Glomerular visceral epithelial cell (primary cell): ENCODE data around the gene LELP1.
A peak's percentile ranks its signal among the peaks of the same experiment; 100 is the strongest.
"Not testable (repeated sequence)": the region's sequence is repeated elsewhere in the genome, so short reads cannot be mapped to it uniquely, and the experiment has no call there.

Experiments
- DNase-seq: peaks from one replicate; pipeline ENCODE4 v3.0.0-alpha.2; 2016; ENCODE audit errors: extremely low spot score

LELP1 gene

GRCh38 chr1:153203130-153203529, at the start of gene LELP1:
TSS of gene LELP1 (plus strand) at chr1:153203430. CDS start at chr1:153204708, 1,278 bp downstream.
- no peak for DNase-seq

GRCh38 chr1:153155541-153155940, 47.7 kb upstream of the LELP1 start:
- DNase-seq = no peak

DNA sequence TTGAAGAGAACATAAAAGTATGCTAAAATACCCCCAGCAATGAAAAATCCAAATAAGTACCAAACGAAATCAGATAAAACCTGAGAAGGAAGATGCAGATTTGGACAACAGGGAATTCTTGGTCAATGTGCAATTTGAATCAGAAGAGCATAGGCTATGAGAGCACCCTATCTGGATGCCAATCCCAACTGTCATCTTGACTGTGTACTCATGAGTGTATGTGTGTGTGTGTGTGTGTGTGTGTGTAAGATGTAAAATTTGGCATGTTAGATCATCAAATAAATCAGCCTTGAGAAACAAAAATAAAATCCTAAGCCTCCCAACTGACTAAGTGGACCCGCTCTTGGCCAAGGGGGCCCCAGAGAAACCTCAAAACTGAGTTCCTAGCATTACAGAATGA, 34.5 kb upstream of the LELP1 start:
- no peak for DNase-seq

GRCh38 chr1:153174624-153175023, 28.6 kb upstream of the LELP1 start:
- no peak for DNase-seq

DNA sequence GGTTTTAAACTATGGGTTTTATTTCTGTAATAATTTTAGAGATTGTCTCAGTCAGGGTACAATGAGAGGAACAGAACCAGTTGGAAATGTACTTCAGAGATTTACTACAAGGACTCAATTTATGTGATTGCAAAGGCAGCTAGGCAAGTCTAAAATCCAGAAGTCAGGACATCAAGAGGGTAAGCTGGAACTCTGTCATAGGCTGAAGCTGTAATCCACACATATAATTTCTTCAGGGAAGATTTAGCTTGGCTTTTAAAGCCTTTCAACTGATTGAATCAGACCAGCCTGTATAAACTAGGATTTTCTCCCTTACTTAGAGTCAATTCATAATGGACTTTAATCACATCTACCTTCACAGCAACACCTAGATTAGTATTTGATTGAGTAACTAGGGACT, 24.3 kb upstream of the LELP1 start:
- DNase-seq = no peak

- DNase-seq = no peak
Measured at GRCh38 chr1:153180556-153180955, 22.7 kb upstream of the LELP1 start.

DNA sequence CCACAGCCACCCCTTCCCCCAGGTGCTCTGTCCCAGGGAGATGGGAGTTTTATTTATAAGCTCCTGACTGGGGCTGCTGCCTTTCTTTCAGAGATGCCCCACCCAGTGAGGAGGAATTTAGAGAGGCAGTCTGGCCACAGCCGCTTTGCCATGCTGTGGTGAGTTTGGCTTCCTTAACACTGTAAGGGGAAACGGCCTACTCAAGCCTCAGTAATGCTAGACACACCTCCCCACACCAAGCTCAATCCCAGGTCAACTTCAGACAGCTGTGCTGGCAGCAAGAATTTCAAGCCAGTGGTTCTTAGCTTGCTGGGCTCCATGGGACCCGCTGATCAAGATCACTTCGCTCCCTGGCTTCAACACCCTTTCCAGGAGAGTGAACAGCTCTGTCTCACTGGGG, 14.9 kb upstream of the LELP1 start:
- not testable (repeated sequence) for DNase-seq

GRCh38 chr1:153190373-153190772, 12.9 kb upstream of the LELP1 start:
- no peak for DNase-seq

DNA sequence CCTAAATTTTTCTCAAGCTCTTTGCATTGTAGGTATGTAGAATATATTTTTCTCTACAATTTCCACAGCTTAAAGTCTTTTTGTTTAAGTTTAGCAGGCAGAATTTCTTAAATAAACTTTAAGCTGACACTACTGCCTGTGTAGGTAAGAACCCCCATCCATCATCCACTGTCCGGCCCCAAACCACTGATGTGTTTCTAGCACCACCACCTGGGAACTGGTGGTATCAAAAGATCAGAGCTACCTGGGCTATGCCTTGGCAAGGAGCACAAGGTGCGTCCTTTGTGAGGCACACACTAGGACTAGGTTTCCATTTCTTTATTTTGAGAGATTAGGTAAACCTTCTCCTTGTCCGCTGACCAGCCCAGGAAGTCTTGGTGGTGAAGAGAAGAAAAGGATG, 10.5 kb upstream of the LELP1 start:
- no peak for DNase-seq

DNA sequence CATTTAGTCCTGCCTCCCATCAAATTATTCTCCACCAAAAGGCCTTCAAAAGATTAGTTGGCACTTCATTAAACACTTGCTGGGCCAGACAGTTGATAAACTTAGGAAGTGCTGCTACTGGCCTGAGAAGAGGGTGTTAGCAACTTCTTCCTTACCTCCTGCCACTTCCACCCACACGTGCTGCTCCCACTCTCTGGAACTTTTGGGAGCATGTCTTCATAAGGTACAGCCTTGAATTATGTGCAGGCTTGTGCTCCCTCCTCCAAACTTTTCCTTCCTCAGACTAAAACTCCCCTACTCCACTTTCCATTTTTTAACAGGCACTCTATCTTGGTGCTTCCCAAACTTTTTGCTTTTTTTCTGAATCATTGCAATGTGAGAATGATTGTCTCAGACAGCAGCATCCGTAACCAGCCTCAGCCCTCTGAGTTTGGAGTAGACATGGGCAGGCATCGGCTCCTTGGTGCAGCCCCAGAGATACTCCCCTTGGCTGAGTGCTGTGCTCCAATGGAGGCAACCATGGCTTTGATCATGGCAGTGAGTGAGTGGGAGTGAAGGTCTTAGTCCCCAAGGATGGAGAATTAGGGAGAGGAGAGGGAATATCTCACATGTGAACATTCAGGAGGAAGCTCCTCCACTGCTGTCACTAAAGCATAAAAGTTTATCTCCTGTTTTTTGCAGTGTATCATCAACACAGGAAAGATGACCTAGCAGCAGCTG, 8.7 kb upstream of the LELP1 start:
- no peak for DNase-seq

GRCh38 chr1:153195216-153195615, 8.0 kb upstream of the LELP1 start:
- DNase-seq = no peak

DNA sequence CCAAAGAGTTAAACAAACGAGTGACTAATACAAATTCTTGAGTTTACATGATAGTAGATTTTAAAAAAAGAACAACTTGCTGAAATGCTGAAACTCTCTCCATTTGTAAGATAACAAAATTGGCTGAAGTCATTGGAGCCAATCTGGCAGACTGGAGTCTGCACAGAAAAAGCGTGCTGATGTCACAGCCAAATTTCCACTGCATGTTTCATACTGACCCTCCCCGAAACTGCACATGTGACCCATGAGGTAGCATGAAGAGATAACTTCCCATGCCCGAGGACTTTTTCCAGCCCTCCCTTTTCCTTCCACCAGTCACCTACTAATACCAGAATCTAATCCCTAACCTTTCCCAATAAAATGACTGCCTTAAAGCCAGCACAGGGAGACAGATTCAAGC, 1.2 kb upstream of the LELP1 start:
- DNase-seq = no peak

GRCh38 chr1:153206631-153207030, 3.4 kb downstream of the LELP1 start:
- no peak for DNase-seq

DNA sequence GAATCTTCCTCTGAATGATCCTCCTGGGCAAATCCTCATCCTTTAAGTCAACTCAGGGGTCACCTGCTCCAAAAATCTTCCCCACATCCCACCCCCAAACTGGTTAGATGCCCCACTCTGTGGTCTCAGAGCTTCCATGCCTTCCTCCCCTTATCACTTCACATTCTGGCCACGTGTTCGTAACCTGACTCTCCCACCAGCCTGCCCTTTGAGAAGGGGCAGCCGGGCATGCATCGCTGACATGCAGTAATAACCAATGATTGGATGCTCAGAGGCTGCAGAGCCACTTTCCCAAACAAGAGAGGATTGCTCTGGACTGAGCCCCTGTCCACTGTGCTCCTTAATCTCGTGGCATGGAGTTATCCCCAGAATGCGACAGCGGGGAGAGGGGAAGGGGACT, 7.0 kb downstream of the LELP1 start:
- no peak for DNase-seq

GRCh38 chr1:153212201-153212600, 9.0 kb downstream of the LELP1 start:
- no peak for DNase-seq

DNA sequence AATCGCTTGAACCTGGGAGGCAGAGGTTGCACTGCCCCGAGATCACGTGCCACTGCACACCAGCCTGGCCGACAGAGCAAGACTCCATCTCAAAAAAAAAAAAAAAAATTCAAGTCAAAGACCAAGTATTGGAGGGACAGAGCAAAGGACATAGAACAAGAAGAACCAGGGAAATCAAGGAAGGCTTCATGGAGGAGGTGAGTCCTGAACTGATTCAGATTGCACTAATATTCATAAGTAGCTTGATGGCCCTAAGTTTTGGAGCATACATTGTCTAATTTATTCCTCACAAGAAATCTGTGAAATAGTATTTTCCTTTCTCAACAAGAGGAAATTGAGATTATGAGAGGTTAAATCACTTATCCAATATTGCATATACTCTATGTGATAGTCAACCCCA, 10.3 kb downstream of the LELP1 start:
- no peak for DNase-seq

- DNase-seq = no peak
Measured at GRCh38 chr1:153217212-153217611, 14.0 kb downstream of the LELP1 start, which contains the start of gene PRR9. TSS of gene PRR9 (plus strand) at chr1:153217584. CDS start at chr1:153218145, 561 bp downstream.

- no peak for DNase-seq
Measured at GRCh38 chr1:153217744-153218416, 14.7 kb downstream of the LELP1 start.

DNA sequence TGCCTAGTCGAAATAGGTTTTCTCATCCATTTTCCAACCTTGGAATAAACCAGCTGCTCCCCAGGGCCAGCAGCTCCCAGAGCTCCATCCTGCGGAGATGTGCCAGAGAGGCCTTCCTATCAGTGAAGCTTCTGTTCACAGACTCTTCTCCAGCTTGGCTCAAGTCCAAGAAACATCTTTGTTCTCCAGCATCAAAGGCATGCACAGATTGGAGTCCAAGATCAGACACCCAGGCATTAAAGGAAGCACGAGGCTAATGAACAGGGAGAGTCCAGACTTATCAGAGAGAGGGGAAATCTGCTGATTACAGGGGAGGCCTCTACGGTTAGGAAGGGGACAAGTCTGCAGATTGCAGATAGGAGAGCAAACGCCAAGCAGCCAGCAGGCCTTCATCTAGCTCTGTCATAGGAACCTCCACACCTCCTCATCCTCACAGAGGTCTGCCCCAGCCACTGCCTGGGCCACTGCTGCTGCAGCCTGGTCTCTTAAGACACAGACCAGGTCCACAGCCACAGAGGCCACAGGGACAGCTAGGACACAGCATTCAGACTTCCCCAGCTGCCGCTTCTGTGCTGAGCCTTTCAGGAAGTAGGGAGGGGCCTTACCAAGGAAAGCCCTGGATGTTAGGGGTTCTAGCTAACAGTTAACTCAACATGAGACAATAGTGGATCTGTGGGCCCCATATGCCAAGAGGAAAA, 17.5 kb downstream of the LELP1 start:
- no peak for DNase-seq

GRCh38 chr1:153223040-153223891, 20.0 kb downstream of the LELP1 start:
- DNase-seq = peak; percentile 46

DNA sequence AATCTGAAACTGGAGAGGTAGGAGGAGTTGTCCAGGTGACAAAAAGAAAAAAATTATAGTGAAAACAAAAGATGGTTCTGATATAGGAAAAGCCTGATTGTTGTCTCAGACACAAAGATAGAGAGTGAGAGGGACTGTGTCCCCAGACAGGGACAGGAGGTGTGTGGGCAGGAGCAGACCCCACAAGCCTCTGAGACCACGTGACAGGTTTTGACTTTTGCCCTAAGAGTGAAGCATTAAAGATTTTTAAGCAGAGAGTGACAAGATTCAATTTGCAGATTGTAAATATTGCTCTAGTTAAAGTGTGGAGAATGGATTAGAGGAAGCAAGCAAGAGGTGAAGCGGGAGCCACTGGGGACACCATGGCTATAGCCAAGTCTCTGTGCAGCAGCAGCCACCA, 24.6 kb downstream of the LELP1 start:
- no peak for DNase-seq

- no peak for DNase-seq
Measured at GRCh38 chr1:153228491-153228890, 25.3 kb downstream of the LELP1 start.
